Ovary (tissue), 1 donor: ENCODE measurements around the gene NXPH3.

ENCODE experiments used
- EP300 ChIP-seq: sonication (generic); formaldehyde crosslinking; IDR thresholded peaks from one replicate; pipeline ENCODE4 v1.6.1; 2017; ENCODE audit warnings: antibody characterized with exemption
- POLR2A ChIP-seq: fragments of 450-650 bp; IDR thresholded peaks from one replicate; pipeline ENCODE4 v1.6.1; 2017; ENCODE audit warnings: antibody characterized with exemption, mild to moderate bottlenecking, moderate library complexity

DNA sequence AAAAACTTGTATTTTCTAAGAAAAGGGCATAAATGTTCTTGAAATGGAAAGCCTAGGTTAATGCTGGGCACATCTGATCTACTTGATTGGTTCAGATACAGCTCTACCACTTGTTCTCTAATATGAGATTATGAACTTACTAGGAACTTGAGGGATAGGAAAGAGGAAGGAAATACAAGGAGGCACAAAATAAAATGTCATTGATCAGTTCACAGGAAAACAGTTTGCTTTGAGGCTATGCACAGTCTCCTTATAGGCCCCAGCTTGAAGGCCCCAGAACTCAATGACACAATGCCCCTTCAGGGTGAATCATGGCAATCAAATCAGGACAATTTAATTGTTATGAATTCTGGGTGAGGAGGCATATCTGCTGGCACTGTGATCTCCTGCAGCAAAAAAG lies 27.1 kb downstream of the NXPH3 start:
- TF ChIP-seq POLR2A (no peak), EP300 (no peak)
